HG03097 (cell line): ENCODE results near the gene CBX4.
"Not testable (repeated sequence)": the region's sequence is repeated elsewhere in the genome, so short reads cannot be mapped to it uniquely, and the experiment has no call there.

Source experiments
- ATAC-seq: cut with Tn5 transposase; IDR thresholded peaks from one replicate; pipeline ENCODE4 v1.9.1; 2021; ENCODE audit not compliant: unreplicated experiment, low FRiP score

CBX4 gene

DNA sequence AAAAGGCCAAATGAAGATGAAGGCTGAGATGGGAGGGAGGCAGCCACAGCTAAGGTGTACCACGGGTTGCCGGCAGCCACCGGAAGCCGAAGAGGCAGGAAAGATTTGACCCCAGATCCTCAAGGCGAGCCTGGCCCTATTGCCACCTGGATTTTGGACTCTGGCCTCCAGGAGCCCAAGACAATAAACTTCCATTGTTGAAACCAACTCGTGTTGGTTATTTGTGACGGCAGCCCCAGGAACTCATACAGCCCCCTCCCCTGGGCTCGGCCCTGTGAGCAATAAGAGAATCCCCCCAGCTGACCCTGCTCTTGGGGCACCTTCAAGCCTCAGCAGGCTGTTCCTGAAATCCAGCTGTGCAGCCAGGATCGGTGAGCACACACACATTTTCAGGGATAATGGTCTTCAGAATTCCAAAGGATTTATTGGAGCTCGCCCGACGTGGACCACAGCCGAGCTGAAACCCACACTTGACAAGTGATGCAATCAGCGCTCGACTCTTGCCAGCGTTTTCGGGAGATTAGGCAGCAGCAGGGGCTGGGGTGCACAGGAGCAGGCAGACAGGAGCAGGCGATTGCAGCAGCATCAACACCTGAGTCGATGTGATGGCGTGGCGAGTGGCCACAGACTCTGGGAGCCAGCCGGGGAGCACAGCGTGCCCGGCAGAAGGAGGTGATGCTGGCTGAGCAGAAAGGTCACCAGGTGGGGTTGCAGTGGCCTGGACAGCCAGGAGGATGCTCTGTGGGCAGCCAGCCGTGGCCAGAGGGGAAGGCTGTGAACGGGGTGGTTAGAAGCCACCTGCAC, 22.4 kb upstream of the CBX4 start:
- no peak for ATAC-seq

DNA sequence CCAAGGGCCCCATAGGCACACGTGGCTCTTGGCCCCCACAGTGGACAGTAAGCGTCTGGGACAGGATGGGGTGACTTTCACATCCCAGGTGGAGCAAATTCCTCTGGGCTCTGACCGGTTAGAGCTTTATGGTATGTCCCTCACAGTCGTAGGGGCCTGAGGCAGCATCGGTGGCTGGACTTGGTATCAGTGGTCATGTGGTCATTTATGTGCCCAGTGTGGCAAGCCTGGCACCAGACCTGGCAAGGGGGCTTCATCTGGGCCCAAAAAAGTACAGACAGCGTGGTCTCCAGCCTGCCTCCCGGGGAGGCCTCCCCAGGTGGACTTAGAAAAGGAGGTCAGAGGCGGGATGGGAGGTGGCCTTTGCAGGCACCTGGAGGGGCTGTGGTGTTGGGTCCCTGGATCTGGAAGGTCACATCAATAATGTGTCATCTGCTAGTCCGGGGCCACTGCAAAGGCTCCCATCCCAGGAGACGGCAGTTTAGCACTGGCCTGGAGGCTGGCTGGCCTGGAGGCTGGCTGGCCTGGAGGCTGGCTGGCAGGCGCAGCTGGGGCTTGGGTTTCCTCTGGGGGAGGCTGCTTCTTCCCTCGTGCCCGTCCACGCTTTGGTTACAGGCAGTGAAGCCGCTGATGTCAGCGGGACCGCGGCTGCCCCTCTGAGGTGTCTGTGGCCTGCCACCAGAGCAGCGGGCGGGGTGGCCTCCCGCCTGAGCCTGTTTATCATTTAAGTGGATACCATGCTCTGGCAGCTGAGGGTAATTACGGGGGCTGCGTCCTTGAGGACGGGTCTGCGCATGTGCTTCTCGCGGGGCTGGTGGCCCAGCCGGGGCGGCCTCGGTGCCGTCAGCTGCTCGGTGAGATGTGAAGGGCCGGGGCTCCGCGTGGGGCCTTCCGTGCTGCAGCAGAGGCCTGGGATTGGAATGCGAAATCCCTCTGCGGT, 20.7 kb upstream of the CBX4 start:
- ATAC-seq, result no peak

DNA sequence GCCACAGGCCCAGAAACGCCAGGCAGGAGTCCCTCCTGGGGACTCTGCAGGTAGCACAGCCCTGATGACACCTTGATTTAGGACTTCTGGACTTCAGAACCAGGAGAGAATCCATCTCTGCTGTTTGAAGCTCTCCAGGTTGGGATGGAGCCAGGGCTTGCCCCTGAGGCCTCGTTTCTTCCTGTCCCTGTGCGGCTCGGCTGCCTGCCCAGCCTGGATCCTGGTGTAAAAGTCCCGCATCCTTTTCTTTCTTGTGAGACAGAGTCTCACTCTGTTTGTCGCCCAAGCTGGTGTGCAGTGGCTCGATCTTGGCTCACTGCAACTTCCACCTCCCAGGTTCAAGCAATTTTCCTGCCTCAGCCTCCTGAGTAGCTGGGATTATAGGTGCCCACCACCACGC, 17.9 kb upstream of the CBX4 start:
- ATAC-seq, result no peak

DNA sequence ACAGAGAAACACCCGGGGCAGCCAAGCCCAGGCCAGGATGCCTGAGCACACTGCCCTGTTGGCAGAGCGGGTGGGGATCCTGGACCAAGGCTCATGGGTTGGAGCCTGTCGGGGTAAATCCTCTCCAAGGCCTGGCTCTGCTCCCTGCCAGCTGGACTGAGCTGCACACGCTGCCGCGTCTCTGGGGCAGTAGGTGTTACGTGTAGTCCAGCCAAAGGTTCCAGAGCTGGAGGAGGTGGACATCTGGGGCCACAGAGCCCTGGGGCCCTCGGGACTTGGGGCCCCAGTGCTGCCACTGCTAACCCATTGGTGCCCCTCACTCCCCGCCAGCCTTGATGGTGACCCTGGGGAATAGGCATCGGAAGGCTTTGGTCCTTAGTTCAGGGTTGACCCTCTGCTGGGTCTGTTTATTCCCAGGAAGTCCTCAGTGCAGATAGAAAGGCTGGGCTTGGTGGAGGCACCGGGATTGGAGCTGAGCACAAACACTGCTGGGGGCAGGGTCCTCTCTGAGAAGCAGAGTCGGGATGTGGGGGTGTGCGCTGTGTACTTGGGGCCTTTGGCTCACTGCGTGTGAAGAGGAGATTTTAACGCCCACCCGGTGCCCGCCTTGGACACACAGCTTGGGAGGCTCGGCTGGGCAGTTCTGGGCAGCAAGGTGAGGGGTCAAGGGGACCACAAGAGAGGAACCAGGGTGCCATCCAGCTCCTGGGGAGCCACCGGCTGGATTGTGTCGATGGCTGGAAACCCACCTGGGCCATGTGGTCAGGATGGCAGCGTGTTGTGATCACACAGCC, 16.3 kb upstream of the CBX4 start:
- no peak for ATAC-seq

DNA sequence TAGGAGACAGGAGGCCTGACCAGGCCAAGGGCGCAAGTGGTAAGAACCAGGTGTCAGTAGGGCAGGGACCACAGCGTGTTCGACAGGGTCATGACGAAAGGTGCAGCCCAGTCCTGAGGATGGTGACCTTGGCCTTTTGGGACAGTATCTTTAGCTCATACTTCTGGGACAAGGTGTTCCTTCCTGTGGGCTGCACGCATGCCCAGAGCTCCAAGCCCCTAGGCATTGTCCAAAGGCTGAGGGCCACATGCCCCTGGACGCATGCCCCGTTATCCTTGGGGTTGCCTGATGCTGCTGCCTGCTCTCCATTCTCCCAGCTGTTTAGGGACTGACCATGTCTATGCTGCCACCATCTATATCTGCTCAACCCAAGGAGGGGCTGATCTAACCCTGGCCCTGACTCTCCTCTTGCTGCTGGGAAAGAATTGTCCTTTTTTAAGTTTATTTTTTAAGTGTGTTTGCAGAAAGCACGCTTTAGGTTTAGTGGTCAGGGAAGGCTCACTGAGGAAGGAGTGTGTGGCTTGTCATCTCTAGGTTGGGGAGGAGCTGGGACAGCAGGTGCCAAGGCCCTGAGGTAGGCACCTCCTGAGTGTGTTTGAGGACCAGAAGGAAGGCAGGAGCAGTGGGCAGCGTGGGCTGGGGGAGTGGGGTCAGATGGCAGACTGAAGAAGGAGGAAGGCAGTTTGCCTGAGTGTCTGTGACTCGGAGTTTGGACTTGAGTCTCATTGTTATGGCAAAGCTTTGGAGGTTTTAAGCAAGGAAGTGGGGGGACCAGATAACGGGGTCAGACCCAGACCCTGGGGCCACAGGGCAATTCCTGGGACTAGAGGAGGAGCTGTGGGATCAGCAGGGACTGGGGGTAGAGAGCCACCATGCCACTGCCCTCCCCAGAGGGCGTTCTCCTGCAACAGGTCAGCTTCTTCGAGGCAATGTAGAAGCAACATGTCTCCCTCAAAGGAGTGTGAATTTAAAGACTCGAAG, 15.1 kb upstream of the CBX4 start:
- ATAC-seq, result no peak

DNA sequence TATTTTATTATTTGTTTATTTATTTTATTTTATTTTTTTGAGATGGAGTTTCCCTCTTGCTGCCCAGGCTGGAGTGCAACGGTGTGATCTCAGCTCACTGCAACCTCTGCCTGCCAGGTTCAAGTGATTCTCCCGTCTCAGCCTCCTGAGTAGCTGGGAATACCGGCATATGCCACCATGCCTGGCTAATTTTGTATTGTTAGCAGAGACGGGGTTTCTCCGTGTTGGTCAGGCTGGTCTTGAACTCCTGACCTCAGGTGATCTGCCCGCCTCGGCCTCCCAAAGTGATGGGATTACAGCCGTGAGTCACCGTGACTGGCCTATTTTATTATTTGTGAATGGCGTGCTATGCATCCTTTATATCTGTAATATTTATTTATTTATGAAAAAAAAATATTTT, 13.9 kb upstream of the CBX4 start:
- not testable (repeated sequence) for ATAC-seq

DNA sequence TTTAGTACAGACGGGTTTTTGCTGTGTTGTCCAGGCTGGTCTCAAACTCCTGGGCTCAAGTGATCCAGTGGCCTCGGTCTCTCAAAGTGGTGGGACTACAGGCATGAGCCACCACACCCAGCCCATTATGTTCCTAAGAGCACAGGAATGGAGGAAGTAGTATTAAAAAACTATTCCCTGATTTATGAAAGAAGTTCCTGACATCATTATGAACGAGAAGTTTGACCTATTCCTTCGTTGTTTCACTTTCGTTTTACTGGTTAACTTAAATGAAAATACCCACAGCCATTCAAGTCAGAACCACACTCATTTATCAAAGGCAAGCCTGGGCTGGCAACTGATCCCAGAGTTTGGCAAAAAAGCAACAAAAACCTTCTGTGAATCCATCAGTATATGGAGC, 13.5 kb upstream of the CBX4 start:
- ATAC-seq, result no peak

DNA sequence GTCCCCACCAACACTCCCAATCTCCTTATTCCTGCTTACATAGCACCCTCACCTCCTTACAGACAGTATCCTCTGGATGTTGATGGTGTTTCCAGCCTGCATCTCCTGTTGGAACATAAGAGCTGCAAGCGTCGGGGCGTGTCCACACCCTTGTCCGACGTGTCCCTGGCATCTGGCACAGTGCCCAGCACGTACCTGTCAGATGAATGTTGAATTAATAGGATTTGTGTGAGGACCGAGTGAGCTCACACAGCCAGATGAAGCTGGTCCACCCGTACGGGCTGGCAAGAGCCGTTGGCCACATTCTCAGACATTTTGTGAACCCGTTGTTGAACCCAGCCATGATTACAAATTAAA, 12.2 kb upstream of the CBX4 start:
- no peak for ATAC-seq

DNA sequence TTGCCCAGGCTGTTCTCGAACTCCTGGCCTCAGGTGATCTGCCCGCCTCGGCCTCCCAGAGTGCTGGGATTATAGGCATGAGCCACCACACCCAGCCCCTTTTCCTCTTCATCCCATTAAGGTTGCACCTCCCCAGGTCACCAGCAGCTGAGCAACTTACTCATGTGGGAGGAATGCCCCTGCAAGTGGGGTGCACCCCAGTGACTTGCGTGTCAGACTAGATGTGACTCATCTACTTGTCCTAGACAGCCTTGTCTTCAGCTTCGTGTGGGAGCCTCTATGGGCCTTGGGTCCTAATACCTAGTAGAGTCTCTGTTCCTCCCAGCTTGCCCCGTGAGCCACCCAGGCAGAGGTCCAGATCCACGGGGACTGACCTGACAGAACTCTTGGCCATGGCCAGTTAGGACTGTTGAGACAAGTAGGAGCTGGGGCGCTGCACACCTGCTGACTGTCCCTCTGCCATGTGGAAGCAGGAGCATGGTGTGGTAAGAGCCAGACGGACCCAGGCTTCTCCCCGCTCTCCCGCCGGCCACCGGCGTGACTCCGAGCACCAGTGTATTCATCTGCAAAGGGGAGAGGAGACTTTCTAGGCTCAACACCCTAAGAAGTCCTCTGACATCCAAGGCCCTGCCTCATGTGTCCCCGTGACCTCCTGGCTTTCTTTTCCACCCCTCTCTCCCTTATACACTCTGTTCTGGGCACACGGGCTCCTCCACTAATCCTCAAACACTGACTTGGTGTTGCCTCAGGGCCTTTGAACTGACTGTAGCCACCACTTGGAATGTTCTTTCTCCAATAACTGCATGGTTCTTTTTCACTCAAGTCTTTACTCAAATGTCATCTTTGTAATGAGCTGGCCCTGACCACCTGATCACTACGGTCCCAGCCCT, 11.6 kb upstream of the CBX4 start:
- no peak for ATAC-seq

DNA sequence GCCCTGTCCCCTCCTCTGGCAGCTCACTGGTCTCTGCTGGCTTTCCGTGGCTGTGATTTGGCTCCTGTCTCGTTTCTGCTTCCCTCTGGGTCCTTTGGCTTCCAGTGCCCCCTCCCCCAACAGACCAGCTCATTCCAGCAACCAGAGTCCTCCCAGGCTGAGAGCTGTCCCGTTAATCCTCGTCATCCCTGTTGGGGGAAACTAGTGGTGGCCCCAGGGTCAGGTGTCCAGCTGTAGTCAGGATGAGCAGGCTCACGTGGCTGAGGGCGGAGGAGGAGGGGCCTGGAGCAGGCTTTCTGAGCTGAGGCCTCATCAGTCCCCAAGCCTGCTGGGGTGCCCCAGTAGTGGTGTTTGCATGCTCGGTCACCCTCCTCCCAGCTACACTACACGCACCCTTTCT, 10.7 kb upstream of the CBX4 start:
- ATAC-seq, result no peak

DNA sequence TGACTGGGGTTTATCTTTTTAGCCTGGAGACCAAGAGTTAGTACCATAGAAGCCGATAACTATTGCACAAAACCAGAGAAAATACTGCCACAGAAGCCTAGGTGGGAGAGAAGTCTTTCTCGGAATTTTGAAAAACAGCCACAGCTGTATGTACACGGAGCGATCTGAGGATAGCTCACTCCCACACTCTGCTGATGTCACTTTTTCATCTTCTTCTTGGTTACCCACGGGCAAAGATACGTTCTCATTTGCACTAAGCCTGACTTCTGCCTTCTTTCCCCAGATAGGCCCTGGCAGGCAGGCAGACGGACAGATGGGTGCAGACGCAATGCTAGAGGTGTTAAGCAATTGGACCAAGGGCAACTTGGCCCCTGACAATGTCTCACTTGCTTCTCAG, 9.1 kb upstream of the CBX4 start:
- ATAC-seq, result no peak

DNA sequence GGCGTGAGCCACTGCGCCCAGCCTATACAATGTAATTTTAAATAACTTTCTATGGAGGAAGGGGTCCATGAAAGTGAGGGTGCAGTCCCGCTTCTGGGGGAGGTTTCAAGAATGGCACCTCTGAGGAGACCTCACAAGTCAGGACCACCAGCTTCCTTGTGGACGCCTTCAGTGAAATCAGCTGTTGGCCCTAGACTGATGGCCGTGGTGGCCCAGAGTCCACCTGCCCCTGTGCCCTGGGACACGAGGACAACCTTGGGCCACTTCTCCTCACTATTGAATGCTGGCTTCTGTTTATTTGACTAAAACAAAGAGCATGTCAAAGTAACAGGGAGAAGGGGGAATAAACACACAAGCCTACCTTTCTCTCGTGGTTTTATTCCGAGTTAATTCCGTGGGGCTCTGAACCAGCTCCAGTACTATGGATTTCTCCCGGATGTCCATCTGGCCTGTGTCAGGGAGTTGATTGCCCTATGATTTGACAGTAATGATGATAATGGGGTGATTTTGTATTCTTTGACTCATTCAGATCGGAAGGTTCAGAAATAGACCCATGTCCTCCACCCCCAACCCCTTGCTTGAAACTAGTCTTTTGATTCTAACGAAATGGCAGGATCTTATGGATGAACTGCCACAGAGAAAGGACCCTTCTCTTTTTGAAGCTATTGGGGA, 8.6 kb upstream of the CBX4 start:
- no peak for ATAC-seq

DNA sequence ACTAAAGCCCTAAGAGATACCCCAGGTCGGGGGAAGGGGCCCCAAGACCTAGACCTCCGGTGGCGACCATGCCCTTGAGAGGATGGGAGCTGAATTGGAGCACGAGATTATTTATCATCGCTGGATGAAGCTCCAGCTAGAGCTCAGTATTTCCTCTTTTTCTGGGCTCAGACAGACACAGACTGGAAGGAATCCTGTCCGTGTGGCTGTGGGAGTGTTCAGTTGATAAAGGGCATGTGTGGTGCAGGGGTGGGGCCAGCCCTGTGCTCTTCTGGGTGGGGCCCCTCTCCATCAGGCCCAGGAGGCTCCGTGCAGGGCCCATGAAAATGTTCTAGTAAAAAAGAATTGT, 6.3 kb upstream of the CBX4 start:
- ATAC-seq, result no peak

DNA sequence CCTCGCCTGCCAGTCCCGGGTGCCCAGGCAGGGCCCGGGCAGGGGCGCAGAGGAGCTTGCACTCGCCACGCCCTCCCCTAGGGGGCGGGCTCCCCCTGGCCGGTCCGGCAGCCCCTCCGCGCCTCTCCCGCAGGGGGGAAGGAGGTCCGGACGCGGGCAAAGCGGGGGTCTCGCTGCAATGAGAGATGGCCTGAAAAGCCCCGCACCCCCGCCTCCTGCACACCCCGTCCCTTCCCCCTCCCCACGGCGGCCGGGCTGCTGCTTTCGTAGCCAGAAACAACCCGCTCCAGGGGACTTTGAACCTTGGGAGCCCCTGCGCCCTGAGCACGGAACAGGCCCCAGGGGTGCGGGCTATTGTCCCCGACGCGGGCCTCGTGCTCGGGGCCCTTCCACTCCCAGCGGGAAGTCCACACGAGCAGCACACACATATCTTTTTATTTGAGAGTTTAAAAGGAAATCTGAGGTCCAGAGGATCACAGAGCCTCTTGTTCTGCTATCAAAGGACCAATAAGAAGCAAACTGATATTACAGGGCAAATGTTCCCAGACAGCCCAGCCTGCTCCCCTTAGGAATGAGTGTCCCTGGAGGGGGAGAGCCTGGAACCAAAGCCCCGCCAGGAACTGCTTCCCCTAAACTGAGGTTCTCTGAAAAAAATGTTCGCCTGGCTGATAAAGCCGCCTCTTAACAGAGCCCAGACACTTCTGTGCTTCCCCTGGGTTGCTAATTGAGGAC, 5.8 kb upstream of the CBX4 start:
- no peak for ATAC-seq

DNA sequence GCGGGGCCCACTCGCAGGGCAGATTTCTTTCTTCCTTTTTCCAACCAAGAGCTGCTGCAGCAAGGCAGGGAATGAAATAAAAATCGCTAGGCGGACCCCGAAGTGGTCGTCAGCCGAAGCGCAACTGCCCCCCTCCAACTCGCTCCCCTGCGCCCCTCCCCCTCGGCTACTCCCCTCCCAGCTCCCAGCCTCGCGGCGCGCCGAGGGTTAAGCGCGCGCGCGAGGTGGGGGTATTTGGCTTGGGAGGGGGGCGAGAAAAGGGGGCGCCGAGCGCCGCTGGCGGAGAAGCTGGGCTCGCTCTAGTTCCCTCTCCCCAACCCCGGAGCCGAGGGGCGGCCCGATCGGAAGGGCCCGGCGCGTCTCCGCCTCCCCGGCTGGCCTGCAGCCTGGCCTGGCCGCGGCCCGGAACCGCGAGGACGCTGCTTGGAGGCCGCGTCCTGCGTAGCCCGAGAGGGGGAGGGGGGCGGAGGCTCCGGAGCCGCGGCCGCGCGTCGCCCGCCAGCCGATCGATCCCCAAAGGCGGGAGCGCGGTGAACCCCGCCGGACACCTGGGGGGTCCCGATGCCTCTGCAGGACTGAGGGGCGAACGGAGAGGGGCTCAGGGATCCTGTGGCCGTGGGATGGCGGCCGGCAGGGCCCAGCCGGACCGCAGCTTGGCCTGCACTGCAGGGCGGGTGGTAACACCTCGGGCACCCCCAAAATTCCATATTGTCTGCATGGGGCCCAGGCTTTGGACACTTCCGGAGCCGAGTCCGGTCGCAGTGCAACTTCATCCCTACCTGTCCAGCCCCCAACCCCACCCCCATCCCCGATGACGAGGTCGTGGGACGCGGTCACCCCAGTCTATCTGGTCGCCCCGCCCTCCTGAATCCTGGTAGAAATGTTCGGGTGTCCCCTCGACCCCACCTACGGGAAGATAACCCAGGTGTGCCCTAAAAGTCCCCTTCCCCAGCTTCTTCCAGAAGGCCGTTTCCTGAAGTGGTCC, 4.9 kb upstream of the CBX4 start:
- no peak for ATAC-seq

DNA sequence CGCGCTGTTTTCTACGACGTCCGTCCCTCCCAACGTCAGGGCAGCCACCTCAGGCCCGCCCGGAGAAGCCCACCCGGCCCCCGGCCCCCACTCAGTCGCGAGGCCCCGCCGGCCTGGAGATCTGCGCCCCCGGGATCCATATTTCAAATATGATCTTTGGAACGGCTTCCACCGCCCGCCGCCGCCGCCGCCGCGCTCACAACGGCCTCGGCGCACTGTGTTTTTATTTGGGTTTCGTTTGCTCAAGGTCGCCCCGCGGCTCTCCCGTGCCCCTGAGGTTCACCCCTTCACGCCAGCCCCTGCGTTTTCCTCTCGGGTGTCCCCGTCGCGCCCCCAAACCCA, 4.2 kb upstream of the CBX4 start:
- no peak for ATAC-seq
